ENCODE results near the gene CPED1. TPM values are rescaled to one million over a fixed set of nuclear protein-coding genes. Genes with fewer than 3 reads are reported as not detected.
A peak's percentile ranks its signal among the peaks of the same experiment; 100 is the strongest.

Gene CPED1
- total RNA-seq, 4 donors from 2014 or later: 1.3 to 5.6 (median 3.6) TPM

DNA sequence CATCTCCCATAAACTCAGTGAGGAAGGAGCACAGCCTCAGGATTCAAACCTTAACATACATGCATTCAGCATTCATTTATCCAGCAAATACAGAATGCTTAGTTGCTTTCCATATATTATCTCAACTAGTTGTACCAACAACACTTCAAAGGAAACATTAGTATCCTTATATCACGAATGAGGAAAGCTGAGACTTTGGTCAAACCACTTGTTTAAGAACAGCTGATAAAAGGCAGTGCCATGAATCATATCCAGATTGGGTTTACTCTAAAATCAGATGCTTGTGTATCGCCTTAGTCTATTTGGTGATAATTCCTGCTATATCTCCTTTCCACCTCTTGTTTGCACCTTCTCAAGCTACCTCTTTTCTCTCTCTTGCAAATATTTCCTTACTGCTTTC is 1.9 kb upstream of the CPED1 start:
- WGBS: 84% methylated on average over 2 of the region's 2 CpGs
- Histone ChIP-seq H3K36me3 (no peaks in the 10 kb centered on the region), H3K4me3 (no peak overlapping the region), H3K9me3 (no peaks in the 10 kb centered on the region), H3K4me1 (peaks cover 8% of the 10 kb centered on the region), H3K27me3 (peaks cover 6% of the 10 kb centered on the region), H3K27ac (no peak overlapping the region)
- TF ChIP-seq POLR2AphosphoS5 (IDR thresholded peaks at IDR 0.05) (no peak), EP300 (IDR thresholded peaks at IDR 0.05) (no peak), POLR2A (IDR thresholded peaks at IDR 0.05) (no peak)
- TF ChIP-seq, protein P1, sequence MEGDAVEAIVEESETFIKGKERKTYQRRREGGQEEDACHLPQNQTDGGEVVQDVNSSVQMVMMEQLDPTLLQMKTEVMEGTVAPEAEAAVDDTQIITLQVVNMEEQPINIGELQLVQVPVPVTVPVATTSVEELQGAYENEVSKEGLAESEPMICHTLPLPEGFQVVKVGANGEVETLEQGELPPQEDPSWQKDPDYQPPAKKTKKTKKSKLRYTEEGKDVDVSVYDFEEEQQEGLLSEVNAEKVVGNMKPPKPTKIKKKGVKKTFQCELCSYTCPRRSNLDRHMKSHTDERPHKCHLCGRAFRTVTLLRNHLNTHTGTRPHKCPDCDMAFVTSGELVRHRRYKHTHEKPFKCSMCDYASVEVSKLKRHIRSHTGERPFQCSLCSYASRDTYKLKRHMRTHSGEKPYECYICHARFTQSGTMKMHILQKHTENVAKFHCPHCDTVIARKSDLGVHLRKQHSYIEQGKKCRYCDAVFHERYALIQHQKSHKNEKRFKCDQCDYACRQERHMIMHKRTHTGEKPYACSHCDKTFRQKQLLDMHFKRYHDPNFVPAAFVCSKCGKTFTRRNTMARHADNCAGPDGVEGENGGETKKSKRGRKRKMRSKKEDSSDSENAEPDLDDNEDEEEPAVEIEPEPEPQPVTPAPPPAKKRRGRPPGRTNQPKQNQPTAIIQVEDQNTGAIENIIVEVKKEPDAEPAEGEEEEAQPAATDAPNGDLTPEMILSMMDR (IDR thresholded peaks at IDR 0.05): no peak
- no peak for DNase-seq (ENCODE audit: low spot score in 2 of 2)

DNA sequence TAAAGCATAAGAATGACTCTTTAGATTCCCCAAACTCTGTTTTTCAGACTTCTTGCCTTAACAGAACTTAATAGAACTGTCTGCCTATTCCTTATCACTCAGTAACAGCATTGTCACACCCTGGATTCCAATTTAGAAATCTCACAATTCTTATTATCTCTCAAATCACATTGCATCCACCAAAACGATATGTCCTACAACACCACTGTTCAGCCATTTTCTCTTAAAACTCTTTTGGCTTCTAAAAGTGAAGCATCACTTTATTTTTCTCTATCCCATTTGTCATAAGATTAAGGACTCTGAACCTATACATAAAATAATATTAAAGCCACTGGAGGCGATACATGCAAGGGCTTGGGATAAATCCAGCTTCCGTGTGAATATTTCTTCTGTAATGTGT is 1.2 kb upstream of the CPED1 start:
- 2% methylated on average over 3 of the region's 3 CpGs for WGBS
- DNase-seq (ENCODE audit: low spot score in 2 of 2): no peak
- H3K27ac ChIP-seq: no peak overlapping the region

DNA sequence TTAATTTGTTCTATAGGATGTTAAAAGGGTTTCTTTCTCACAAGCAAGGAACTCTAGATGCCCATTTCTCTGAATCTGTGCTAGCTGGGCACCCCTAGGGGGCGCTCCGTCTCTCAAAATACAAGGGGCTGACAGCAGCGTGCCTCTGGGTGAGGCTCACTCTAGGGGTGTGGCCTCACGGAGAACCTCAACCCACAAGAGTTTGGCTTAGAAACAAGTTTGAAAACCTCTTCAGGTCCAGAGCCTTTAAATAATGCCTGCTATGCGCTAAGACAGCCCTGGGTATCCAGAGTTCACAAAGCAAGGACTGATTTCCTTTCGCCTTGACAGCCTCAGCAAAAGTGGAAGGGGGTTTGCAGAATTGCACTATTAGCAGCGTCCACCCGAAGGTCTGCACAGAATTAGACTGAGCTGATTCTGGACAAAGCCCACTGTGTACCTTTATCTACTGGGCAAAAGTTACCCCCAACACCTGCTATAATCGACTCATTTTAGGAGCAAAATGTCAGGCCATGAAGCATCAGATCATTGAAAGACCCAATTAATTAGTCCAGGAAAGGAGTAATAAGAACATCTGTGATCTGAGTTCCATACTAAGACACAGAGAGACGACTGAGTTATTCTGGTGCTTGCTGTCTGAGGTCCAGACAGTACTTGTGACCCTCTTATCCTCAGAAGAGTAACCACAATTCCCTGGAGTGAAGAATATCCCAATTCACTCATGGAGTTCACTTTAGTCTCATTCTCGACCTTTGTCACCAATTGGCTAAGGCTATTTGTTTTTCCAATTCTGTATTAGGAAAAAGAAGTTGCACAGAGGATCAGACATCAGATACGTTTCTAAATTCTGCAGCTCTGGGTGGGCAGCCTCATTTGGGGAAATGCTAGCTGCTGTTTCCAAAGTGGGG is 574 bp upstream of the CPED1 start:
- peak overlapping the region; percentile 50 for H3K4me3 ChIP-seq
- H3K27me3 ChIP-seq: peaks cover 11% of the 10 kb centered on the region
- peak overlapping the region; percentile 75 for H3K27ac ChIP-seq
- H3K9me3 ChIP-seq: no peaks in the 10 kb centered on the region
- H3K4me1 ChIP-seq: peaks cover 11% of the 10 kb centered on the region
- 4% methylated on average over 12 of the region's 12 CpGs for WGBS
- DNase-seq (ENCODE audit: low spot score in 2 of 2): peak; percentile 91 to 94
- TF ChIP-seq POLR2AphosphoS5 (IDR thresholded peaks at IDR 0.05) (no peak), POLR2A (IDR thresholded peaks at IDR 0.05) (no peak), EP300 (IDR thresholded peaks at IDR 0.05) (no peak)
- TF ChIP-seq, protein P1 (IDR thresholded peaks at IDR 0.05): peak; percentile 90 to 91
- no peaks in the 10 kb centered on the region for H3K36me3 ChIP-seq

More for the DNA sequence above, 1.2 kb upstream of the CPED1 start:
- no peaks in the 10 kb centered on the region for H3K36me3 ChIP-seq
- no peaks in the 10 kb centered on the region for H3K9me3 ChIP-seq
- no peak overlapping the region for H3K4me3 ChIP-seq
- peaks cover 11% of the 10 kb centered on the region for H3K4me1 ChIP-seq
- TF ChIP-seq POLR2AphosphoS5 (IDR thresholded peaks at IDR 0.05) (no peak), EP300 (IDR thresholded peaks at IDR 0.05) (no peak), POLR2A (IDR thresholded peaks at IDR 0.05) (no peak)
- peaks cover 11% of the 10 kb centered on the region for H3K27me3 ChIP-seq

DNA sequence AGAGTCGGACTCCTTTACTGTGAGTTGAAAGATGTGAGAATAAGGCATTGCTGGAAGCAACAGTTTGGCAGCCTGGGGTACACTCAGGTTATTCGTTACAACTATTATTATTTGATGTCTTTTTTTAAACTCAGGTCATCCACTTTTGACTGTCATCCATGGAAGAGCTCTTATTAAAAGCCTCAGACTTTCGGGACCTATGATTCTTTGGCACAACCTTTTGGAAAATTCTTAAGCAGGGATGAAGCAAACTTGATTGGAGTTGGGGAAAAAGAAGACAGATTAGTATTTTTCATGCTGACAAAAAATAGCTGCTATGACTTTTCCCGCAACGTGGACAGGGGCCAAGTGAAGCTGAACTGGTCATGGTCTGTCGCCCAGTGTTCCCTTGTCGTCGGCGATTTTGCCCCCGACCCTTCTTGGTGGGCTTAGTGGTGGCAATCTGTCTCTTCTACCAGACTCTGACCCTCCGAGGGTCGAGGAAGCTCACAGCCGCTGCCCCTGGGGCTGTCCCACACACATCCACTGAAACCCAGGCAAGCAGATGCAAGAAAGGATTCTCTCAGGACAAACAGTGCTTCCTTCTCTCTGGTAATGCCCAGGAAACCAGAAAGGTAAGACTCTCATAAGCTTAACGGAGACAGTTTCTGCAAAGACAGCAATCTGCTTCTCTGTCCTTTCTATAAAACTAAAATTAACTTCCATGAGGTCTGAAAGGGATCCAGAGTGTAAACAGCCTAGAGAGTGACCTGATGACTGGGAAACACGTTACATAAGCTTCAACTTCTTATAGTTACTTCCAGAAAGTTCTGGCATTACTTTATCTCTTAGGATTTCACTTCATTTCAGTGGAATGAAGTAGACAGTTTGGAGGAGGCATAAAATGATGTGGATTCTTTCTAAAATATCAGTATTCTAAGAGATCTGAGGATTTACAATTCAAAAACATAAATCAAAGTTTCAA is 1.0 kb downstream of the CPED1 start:
- peak overlapping the region; percentile 75 for H3K27ac ChIP-seq
- peak overlapping the region; percentile 50 for H3K4me3 ChIP-seq
- H3K36me3 ChIP-seq: no peaks in the 10 kb centered on the region
- H3K27me3 ChIP-seq: peaks cover 11% of the 10 kb centered on the region
- TF ChIP-seq POLR2A (IDR thresholded peaks at IDR 0.05) (no peak), POLR2AphosphoS5 (IDR thresholded peaks at IDR 0.05) (no peak), EP300 (IDR thresholded peaks at IDR 0.05) (no peak)
- TF ChIP-seq, protein P1 (IDR thresholded peaks at IDR 0.05): no peak
- H3K9me3 ChIP-seq: no peaks in the 10 kb centered on the region
- DNase-seq (ENCODE audit: low spot score in 2 of 2): peak in 1 of 2 donors; percentile 72
- H3K4me1 ChIP-seq: peaks cover 11% of the 10 kb centered on the region
- WGBS: 42% methylated on average over 15 of the region's 15 CpGs

DNA sequence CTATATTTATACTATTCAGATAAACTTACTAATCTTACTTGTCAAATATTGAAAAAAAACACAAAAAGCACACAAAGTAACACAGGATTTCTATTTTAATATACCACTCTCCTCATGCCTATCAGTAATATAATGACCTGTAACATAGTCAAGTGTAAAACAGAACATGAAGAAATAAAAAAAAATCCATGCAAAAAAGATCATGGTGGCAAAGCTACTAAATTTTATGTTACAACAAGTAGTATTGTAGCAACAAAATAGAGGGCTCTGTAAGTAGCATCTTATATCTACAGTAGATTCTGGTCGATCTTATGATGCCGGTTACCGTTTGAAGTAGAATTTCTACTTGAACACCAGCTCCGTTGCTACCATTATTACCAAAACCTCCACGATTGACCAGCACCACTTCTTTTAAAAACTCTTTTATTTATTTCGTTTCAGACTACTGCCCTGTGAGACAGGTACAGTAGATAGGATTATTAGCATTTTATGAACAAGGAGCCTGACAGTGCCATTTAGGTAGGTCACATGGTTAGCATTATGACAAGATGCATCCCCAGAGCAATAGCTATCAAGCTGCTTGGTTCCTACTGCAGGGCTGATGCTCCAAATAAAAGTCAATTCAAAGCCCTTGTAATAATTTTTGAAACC is 2.1 kb downstream of the CPED1 start:
- peaks cover 11% of the 10 kb centered on the region for H3K4me1 ChIP-seq
- WGBS: 69% methylated on average over 6 of the region's 6 CpGs
- DNase-seq (ENCODE audit: low spot score in 2 of 2): no peak
- peak overlapping the region; percentile 50 for H3K4me3 ChIP-seq
- no peaks in the 10 kb centered on the region for H3K36me3 ChIP-seq
- H3K27me3 ChIP-seq: peaks cover 11% of the 10 kb centered on the region
- no peaks in the 10 kb centered on the region for H3K9me3 ChIP-seq
- TF ChIP-seq POLR2AphosphoS5 (IDR thresholded peaks at IDR 0.05): no peak
- TF ChIP-seq EP300 (IDR thresholded peaks at IDR 0.05): no peak
- TF ChIP-seq POLR2A (IDR thresholded peaks at IDR 0.05): no peak
- TF ChIP-seq, protein P1 (IDR thresholded peaks at IDR 0.05): no peak
- H3K27ac ChIP-seq: peak overlapping the region; percentile 75

All from suprapubic skin (tissue), 4 donors.